Stimulated activated CD8-positive, alpha-beta memory T cell treated with anti-CD3 and anti-CD28 coated beads, Interleukin-4, amount 100 ng/mL, for 4 hours (primary cell): ENCODE data around the gene GADL1.
A peak's percentile ranks its signal among the peaks of the same experiment; 100 is the strongest.

ENCODE experiments used
- DNase-seq, 2 donors: peaks; one replicate each; pipeline ENCODE4 v3.0.0-alpha.2; 2020; ENCODE audit warnings: low read depth in 2 of 2, low spot score in 1 of 2

GADL1 gene

DNA sequence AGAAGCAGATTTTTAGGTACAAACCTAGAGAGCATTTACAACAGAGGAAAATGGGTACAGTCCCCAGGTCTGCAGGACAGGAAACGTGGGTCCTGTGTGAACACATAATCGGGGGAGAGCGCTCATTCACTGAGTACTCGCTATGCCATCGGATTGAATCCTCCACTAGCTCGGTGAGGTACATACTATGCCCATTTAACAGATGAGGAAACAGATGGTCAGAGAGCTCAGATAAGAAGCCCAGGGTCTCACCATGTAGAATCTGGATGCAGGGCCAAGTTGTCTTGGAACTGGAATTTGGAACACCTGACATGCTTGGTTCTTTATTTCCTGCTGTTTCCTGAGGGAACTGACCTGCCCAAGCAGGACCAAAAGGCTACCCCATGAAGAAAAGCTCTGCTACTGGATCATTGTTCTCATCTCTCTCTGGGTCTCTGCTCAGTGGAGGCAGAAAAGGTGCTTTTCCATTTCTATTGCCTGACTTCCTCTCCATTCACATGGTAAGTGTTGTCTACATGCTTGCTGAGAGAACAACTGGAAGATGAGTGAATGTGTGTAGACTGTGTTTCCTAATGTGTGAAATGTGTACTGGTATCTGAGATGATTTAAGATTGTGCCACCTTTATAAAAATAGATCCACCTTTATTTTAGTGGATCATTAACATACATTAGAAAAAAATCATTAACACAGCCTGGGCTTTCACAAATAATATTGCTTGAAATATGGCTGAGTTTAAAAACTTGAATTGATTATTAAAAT is 199.0 kb downstream of the GADL1 start:
- no peak for DNase-seq

DNA sequence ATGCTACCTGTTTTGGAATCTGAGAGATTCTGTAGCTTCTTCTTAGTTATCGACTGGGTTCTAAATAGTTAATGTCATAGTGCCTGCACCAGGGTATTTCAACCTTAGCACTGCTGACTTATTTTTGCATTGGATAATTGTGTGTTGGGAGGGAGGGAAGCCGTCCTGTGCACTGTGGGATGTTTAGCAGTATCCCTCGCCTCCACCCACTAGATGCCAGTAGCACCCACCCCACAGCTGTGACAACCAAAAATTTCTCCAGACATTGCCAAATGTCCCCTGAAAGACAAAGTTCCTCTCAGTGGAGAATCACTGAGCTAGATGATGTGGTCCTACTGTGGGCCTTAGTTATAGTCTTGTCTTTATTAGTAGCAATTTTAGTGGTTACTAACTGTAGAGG is 199.8 kb downstream of the GADL1 start:
- DNase-seq: no peak

DNA sequence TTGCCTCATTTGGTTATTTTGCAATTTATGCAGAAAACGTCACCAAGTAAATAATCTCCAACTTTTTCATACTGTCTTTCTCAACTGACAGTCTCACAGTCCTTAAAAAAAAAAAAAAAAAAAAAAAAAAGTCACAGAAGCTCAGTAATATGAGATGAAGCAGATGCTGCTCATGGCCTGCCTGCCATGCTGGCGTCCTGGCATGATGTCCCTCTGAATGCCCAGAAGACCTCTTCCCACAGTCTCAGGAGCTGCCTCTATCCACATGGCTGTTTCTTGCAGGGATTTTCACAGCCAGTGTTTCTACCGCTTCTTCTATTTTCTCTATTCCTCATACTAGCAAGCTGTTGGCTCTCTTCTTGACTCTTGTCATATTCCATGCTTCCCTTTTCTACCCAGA is 200.3 kb downstream of the GADL1 start:
- no peak for DNase-seq

DNA sequence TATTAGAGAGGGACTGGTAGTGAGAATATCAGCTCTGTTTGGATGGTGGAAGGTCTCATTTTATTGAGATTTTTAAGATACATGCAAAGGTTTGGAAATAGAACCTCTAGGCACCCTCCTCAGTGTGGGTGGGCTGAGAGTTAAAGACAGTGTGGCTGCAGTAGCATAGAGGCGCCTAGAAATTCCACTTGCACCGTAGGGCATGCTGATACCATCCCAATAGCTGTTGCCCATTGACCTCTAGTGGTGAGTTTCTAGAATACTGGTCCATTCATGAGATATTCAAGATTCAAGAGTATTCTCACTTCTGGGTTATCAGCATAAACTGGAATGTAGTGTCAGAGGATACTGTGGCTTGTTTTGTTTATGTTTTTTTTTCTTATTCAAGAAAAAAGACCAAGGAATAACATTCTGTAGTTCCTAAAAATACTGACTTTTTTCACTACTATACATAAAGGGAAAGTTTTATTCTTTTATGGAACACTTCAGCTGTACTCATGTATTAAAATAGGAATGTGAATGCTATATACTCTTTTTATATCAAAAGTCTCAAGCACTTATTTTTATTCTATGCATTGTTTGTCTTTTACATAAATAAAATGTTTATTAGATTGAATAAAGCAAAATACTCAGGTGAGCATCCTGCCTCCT is 200.9 kb downstream of the GADL1 start:
- peak; percentile 11 to 18 for DNase-seq

DNA sequence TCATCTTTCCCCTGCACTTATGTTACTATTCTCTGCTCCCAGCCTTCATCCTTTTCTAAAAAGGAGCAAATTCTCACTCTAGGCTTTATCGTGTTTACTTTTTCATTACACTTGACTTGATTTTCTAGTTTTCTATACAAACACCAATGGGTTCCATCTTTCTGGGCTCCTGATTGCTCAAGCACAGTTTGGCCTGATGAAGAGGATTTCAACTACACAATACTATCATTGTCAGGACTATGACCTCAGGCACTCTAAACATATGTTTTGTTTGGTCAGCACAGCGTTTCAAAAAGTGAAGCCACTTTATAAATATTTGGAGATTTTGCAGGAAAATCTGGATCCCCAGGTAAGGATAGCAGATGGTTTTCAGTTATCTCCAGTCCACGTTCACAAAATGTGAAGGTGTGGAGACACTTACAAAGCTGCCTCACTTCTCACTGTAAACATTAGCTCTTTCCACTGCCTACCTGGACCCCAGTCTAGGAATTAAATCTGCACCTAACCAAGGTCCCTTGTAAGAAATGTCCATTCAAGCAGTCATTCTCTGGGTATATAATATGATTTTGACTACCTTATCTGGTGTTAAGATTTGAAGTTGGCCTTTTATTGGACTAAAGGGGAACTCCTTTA is 201.8 kb downstream of the GADL1 start:
- no peak for DNase-seq

DNA sequence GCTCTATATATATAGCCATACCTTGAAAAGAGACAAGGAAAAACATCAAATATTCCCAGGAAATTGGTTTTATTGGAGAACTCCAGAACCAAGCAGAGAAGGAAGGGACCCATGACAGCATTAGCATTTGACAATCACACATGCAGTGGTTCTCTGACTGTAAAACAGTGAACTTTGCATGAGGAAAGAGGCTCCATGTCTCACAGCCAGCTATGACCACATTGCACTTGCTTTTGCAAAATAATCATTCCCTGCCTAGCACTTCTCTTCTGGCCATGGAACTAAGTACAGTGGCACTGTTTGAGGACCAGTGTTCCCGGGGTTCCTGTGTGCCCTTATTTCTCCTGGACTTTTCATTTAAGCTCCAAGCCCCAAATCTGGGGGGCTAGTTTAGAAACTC is 202.5 kb downstream of the GADL1 start:
- no peak for DNase-seq

DNA sequence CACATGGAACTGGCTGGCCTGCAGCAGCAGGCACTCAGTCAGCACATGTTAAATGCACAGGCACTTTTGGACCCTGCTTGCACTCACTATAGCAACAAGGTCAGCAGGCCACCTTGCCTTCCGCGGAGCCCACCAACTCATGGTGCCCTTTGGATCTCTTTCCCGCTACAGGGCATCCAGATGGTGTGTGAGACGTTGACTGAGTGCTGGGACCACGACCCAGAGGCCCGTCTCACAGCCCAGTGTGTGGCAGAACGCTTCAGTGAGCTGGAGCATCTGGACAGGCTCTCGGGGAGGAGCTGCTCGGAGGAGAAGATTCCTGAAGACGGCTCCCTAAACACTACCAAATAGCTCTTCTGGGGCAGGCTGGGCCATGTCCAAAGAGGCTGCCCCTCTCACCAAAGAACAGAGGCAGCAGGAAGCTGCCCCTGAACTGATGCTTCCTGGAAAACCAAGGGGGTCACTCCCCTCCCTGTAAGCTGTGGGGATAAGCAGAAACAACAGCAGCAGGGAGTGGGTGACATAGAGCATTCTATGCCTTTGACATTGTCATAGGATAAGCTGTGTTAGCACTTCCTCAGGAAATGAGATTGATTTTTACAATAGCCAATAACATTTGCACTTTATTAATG is 203.1 kb downstream of the GADL1 start:
- no peak for DNase-seq

DNA sequence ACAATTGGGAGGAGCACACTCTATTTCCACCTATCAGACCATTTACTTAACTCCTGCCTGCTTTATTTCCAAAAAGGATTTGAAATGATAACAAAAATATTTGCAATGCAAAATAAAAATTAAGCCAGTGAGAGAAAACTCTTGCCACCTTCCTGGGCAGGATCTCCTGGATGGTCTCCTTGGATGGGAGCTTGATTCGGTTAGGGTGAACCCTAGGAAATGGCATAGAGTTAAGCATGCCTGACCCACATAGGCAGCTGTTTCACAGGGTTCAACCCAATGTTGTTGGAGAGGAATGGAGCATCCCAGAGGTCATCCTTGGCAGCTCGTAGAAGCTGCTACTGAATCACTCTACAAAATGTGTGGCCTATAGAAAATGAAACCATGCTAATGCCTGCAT is 204.3 kb downstream of the GADL1 start:
- no peak for DNase-seq

DNA sequence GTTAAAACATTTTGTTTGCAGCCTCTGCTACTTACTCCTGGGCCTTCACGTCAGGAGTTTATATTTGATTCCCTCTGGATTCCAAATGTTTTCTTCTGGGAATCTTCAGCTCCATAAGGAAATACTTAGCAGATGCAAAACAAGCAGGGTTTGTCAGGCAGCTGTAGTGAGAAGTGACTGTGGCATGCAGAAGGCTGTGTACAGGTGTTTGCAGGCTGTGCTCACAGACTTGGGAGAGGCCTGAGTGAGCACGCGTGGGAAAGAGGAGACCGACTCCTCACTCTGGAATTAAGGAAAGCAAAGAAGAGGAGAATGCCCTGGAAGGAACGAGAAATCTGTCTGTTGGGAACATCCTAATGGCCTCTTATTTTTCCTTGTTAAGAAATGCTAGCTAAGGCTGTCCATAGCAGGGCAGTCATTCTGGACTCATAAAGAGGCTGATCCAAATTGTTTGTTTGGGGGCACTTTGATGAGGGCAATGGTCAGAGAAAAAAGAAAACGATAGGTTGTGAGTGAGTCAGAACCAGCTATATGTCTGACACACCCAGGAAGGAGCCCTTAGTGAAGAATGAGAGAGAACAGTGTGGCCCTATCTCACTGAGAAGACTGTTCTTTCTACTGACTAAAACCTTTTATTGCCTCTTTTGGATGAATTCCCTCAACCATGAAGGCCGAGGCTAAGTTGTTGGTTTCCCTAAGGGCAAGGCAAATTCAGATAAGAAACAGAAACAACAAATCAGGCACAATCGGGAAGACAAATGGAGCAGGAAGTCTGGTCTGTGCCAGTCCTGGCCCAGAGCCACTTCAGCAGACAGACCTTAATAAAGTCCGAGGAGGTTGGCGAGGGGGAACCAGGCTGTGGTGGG is 205.5 kb downstream of the GADL1 start:
- no peak for DNase-seq

DNA sequence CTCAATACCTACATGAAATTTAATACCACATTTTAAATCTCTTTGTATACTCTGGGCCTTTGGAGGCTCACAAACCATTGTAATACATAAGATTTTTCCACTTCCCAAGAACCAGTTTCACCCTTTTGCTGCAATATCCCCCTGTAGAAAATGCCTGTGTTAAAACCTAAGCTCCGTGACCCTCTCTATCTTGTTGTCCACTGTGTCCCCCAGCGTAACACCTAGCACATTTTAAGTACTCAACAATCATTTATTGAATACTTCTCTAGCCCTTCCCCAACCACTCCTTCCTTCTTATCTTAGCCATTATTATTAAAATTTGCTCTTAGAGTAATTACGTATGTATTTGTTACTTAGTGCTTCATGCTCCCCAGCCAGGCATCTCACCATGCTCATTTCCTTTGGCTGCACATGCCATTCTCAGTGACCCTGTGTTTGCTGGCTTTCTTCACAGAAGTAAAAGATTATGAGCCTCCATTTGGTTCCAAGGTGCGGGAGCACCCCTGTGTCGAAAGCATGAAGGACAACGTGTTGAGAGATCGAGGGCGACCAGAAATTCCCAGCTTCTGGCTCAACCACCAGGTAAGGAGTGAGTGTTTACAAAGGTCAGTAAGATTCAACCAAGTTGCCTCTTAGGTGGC is 206.4 kb downstream of the GADL1 start:
- DNase-seq: no peak

DNA sequence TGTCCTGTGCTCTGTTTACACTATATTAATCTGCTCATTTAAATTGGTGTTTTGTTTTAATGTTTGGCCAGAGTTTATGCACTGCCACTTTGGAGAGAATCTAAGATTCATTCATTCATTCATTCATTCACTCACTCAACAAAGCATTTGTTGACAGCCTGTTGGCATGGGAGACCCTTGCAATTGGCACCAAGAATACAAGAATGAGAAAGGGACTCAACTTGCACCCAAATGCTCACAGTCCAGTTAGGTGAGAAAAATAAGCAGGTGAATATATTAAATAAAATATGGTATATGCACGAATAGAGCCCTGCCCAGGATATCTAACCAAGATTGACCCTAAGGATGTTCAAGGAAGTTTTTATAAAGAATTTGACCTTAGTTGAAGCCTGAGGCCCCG is 207.7 kb downstream of the GADL1 start:
- no peak for DNase-seq

DNA sequence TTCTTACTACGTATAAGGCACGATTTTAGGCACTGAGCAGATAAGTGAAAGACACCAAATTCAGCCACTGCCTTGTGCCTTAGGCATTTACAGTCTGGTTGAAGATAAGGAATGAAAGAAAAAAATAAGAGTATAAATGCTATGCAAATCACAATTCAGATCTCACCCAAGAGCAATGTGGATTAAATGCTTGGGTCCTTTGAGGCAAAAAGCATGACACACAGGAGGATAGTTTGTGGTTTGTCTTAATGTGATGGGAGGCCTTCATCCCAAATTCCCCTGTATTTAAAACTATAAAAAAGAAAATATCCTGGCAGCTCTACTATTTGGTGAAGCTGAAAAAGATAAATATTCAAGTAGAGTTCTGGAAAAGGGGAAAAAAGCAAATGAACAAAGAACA is 208.3 kb downstream of the GADL1 start:
- DNase-seq: no peak

DNA sequence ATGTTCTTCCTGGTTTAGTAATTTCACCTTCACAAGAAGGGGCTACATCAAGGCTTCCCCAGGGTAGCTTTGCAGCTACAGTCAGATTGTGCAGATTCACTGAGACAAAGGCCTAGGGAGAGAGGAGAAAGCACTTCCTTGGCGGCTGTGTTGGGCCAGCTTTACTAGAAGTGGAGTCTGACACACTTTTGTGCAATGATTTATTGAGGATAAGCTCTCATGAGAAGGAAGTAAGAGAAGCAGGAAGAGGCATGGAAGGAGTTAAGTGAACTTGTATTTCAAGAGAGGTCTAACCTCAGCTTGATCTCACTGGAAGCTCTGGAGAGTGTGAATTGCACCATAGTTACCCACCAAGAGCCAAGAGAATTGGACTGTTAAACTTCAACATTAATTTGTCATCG is 209.2 kb downstream of the GADL1 start:
- no peak for DNase-seq

DNA sequence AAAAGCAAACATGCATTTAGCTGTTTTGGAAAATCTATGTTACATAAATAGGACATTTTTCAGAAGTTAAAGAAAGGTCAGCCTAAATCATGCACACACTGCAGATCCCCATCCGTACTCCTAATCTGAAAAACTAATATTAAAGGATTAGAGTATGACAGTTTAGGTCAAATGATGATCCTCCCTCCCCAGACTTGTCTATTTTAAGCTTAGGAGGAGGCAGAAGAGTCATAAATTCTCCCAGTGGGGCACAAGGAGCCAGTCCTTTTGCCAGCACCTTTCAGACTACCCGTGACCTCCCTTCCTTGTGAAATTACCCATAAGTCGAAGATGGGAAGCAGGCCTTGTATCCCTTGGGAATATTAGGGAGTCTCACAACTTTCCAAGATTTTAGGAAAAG is 210.1 kb downstream of the GADL1 start:
- DNase-seq: no peak

DNA sequence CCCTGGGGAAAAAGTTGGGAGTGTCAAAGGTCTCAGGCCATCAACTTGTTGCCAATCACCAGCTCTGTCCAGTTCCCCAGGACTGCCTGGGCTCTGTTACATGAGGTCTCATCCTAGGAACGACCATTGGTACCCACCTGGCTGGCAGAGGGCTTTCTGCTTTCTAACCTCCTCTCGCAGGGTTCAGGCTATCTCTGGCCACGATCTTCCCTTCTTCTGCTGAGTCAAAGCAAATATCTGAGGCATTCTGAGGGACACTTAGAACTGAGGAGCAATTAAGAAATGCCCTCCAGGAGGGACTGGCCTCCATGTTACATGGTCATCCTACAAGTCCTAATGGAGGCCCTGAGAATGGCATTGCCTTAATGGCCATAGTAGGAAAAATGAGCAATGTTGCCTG is 210.7 kb downstream of the GADL1 start:
- DNase-seq: no peak

DNA sequence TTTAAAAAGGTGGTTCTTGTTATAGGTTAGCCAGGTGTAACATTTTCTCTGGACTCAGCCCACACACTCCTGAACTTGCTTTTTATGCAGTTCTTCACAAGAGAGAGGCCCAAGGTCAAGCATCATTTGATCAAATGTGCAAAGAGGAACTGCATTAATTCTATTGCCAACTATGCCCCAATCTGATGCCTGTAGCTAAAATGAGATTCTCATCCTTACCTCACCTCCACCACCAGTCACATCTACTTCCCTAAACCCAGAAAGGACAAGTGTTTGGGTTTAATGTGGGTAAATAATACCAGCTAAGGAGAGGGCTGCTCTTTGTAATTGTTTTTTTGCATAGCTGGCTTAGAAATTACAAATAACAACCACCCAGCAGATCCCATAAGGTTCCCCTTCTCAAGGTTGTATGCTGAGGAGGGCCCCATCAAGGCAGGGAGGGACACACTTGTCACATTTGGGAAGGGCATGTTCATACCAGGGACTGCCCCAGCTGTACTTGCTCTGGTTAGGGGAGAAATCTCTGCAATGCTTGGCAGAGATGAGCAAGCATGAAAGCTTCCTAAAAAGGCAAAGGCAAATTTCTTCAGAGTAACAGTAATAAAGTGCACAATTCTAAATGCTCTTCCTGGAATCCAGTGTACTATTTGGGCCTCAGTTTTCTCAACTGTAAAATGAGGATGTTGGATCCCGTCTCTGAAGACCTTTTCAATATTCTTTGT is 211.9 kb downstream of the GADL1 start:
- no peak for DNase-seq

DNA sequence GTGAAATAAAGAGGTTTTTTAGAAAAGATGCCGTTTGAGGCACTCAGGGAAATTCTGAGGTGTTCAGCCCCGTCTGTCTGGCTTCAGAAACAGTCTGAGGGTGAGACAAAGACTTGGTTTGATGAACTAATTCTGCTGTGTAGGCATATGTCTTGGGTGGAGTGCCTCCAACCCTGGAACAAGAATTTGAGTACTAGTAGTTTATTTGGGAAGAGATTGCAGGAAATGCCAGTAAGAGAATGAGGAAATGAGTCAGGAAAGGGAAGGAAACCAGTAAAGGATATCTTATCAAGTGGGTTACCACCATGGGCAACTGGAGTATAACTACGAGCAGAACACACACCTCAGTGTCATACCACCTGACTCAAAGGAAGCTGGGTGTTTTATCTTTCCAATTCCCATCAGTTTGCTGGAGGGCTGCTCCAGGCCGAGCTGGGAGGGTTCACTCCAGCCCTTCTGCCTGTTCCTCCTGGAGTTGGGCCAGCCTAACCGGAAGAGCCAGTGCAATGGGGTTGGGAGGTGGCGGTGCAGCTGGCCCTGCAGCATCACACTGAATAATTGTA is 212.7 kb downstream of the GADL1 start:
- DNase-seq: no peak

DNA sequence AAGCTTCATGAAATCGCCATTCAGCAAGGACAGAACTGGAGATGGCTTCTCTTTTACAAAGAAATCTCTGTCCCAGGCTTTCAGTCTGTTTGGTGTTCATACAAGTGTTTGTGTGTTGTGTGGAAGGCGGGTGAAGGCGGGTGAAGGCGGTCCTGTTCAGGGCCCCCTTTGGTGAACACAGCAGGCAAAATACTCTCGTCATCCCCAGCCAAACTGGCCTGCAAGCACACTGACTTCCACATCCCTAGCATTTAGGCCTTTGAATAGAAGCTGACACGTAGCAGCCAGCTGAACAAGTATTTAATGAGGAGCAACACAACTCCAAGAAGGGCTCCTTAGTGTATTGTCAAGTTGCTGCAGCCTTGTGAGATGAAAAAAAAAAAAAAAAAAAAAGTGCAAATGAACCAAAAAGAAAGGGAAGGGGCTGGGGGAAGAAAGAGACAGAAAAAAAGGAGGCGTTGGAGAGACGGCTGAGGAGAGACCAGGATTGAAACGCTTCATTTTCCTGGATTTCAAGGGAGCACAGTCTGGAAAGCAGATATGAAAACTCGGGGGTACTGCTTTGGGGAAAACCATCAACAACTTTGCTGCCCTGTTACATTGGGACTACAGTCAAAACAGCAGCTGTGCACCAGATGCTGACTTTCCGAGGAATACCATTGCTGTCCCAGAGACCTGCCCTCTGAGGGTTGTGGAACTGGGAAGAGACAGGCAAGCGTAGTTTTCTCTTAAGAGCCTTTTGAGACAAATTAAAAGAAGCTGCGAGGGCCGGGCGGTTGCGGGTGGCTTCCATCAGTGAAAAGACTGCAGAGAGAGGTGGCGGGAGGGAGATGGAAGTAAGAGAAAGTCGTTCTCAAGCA is 213.4 kb downstream of the GADL1 start:
- no peak for DNase-seq

DNA sequence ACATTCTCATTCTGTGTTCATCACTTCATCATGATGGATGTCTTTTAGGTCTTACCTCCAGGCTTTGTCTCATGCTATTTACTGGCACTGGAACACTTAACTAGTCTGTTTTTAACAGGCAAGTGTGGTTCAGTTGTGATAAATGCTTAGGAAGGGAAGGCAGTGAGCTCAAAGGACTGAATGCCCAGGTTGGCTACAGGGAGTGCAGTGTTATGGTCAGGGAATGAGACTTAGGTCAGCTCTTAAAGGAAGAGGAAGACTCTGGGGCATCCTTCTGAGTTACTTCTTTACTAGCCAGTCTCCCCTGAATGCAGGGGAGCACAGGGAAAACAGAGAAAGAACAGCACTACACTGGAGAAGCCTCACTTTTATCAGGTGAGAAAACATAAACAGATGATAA is 215.4 kb downstream of the GADL1 start:
- DNase-seq: no peak
